ENCODE results near the gene ROR1.
"Not testable (repeated sequence)": the region's sequence is repeated elsewhere in the genome, so short reads cannot be mapped to it uniquely, and the experiment has no call there.

ROR1 gene

GRCh38 chr1:63795455-63795854, 21.6 kb downstream of the ROR1 start:
- DNase-seq: peak; percentile 73

GRCh38 chr1:63797056-63797726, 23.4 kb downstream of the ROR1 start:
- DNase-seq: no peak

- no peak for DNase-seq
These were observed 24.5 kb downstream of the ROR1 start for GRCh38 chr1:63798284-63798683.

- no peak for DNase-seq
These were observed 25.5 kb downstream of the ROR1 start for GRCh38 chr1:63799307-63799706.

GRCh38 chr1:63799820-63800219, 26.0 kb downstream of the ROR1 start:
- DNase-seq: no peak

GRCh38 chr1:63802109-63802508, 28.3 kb downstream of the ROR1 start:
- DNase-seq: no peak

- no peak for DNase-seq
These were observed 31.1 kb downstream of the ROR1 start for GRCh38 chr1:63804829-63805484.

- DNase-seq: no peak
These were observed 33.2 kb downstream of the ROR1 start for GRCh38 chr1:63807046-63807445.

- DNase-seq: no peak
These were observed 37.2 kb downstream of the ROR1 start for GRCh38 chr1:63810936-63811469.

GRCh38 chr1:63812071-63812700, 38.4 kb downstream of the ROR1 start:
- DNase-seq: no peak

- DNase-seq: no peak
These were observed 40.0 kb downstream of the ROR1 start for GRCh38 chr1:63813829-63814277.

GRCh38 chr1:63816217-63816815, 42.5 kb downstream of the ROR1 start:
- not testable (repeated sequence) for DNase-seq

GRCh38 chr1:63817152-63817667, 43.4 kb downstream of the ROR1 start:
- DNase-seq: no peak

- DNase-seq: no peak
These were observed 43.9 kb downstream of the ROR1 start for GRCh38 chr1:63817700-63818099.

GRCh38 chr1:63818567-63819325, 44.9 kb downstream of the ROR1 start:
- DNase-seq: no peak

- DNase-seq: no peak
These were observed 46.0 kb downstream of the ROR1 start for GRCh38 chr1:63819795-63820194.

GRCh38 chr1:63821091-63822005, 47.5 kb downstream of the ROR1 start:
- DNase-seq: no peak

- no peak for DNase-seq
These were observed 48.7 kb downstream of the ROR1 start for GRCh38 chr1:63822540-63822939.

- DNase-seq: no peak
These were observed 50.6 kb downstream of the ROR1 start for GRCh38 chr1:63824451-63824850.

GRCh38 chr1:63825111-63825510, 51.3 kb downstream of the ROR1 start:
- DNase-seq: no peak

- DNase-seq: not testable (repeated sequence)
These were observed 52.5 kb downstream of the ROR1 start for GRCh38 chr1:63826246-63826861.

Measured in NCI-H187 treated with DMSO at 0.1 percent for 48 hours (cell line).